ENCODE data around the gene DES.

The DES gene

DNA sequence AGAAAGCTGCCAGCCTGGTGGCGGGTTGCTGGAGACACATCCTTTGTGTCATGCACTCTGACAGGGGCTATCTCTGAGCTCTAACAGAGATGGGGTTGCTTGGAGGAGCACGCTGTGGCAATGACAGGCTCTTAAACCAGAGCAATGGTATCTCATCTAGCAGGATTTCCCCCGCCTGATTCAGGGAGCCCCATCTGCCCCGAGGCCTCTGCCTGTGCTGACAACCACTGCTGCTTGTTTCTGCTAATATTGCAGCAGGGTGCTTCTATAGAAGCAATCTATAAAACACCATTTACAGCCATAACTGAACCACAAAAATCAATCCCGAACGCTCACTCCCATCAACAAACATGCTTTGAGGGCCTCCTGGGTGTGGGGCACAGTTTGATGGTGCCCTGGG is 17.6 kb upstream of the DES start:
- TF ChIP-seq FOXP2 (optimal IDR thresholded peaks at IDR 0.05; ENCODE audit: borderline replicate concordance, extremely low read depth, extremely low read length, insufficient read depth) (no peak), TAF1 (IDR thresholded peaks at IDR 0.05; ENCODE audit: borderline replicate concordance, insufficient read depth, low read length) (no peak), POLR2AphosphoS5 (IDR thresholded peaks at IDR 0.05; ENCODE audit: low read depth, low read length) (no peak), SIN3A (IDR thresholded peaks at IDR 0.05; ENCODE audit: borderline replicate concordance, insufficient read depth, low read length) (no peak)
- TF ChIP-seq, protein P1, sequence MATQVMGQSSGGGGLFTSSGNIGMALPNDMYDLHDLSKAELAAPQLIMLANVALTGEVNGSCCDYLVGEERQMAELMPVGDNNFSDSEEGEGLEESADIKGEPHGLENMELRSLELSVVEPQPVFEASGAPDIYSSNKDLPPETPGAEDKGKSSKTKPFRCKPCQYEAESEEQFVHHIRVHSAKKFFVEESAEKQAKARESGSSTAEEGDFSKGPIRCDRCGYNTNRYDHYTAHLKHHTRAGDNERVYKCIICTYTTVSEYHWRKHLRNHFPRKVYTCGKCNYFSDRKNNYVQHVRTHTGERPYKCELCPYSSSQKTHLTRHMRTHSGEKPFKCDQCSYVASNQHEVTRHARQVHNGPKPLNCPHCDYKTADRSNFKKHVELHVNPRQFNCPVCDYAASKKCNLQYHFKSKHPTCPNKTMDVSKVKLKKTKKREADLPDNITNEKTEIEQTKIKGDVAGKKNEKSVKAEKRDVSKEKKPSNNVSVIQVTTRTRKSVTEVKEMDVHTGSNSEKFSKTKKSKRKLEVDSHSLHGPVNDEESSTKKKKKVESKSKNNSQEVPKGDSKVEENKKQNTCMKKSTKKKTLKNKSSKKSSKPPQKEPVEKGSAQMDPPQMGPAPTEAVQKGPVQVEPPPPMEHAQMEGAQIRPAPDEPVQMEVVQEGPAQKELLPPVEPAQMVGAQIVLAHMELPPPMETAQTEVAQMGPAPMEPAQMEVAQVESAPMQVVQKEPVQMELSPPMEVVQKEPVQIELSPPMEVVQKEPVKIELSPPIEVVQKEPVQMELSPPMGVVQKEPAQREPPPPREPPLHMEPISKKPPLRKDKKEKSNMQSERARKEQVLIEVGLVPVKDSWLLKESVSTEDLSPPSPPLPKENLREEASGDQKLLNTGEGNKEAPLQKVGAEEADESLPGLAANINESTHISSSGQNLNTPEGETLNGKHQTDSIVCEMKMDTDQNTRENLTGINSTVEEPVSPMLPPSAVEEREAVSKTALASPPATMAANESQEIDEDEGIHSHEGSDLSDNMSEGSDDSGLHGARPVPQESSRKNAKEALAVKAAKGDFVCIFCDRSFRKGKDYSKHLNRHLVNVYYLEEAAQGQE (IDR thresholded peaks at IDR 0.05; ENCODE audit: insufficient read depth in 1 of 2, low read depth in 2 of 2, low read length in 2 of 2), result no peak

DNA sequence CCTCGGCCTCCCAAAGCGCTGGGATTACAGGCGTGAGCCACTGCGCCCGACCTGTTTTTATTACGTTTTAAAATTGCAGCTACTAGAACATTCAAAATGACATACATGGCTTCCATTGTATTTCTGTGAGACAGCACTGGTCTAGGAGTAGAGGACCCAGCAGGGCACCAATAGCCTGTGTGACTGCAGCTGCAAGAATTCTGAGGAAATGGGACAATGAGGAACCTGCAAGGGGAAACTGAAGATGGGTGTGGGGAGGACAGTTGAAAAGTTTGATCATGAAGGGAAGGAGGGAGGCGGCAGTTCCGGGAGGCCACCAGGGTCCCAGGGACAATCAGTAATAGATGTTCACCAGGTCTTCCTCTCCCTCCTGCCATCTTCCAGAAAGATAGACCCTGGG is 16.6 kb upstream of the DES start:
- TF ChIP-seq SIN3A (IDR thresholded peaks at IDR 0.05; ENCODE audit: borderline replicate concordance, insufficient read depth, low read length), result no peak
- no peak for TF ChIP-seq POLR2AphosphoS5 (IDR thresholded peaks at IDR 0.05; ENCODE audit: low read depth, low read length)
- TF ChIP-seq TAF1 (IDR thresholded peaks at IDR 0.05; ENCODE audit: borderline replicate concordance, insufficient read depth, low read length), result no peak
- TF ChIP-seq, protein P1 (IDR thresholded peaks at IDR 0.05; ENCODE audit: insufficient read depth in 1 of 2, low read depth in 2 of 2, low read length in 2 of 2), result no peak
- TF ChIP-seq FOXP2 (optimal IDR thresholded peaks at IDR 0.05; ENCODE audit: borderline replicate concordance, extremely low read depth, extremely low read length, insufficient read depth), result no peak

DNA sequence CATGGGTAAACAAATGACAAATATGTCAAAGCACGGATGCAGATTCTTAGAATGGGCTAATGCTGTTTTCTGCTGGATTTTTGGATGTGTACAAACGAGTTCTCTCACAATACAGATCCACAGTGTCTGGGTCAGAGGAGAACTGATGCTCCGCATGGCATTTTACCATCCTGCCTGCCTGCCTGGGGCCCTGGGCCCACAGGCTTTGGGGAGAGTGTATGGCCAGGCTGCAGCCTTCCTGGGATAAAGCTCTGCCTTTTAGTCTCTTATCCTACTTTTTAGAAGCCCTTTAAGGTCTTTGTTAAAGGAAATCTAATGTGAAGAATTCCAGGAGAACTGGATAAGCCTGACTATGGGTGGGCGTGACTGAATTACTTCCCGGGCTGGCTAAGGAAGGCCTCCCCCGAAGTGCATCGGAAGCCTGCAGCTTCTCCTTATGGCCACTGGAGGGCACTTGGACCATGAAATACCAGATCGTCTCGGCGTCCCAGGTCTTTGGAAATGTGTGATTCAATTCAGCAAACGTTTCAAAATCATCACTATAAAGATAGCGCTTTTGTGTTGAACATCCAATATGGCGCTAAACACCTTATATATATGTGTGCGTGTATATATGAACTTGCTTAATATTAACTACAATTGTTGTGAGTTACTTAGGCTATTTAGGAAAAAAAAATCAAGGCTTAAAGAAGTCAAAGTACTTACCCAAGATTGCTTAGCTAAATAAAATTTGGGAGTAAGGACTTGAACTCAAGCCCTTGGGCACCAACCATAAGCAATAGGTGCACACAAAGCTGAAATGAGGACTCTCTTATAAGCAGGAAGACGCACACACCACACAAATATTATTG is 15.3 kb upstream of the DES start:
- no peak for TF ChIP-seq TAF1 (IDR thresholded peaks at IDR 0.05; ENCODE audit: borderline replicate concordance, insufficient read depth, low read length)
- TF ChIP-seq, protein P1 (IDR thresholded peaks at IDR 0.05; ENCODE audit: insufficient read depth in 1 of 2, low read depth in 2 of 2, low read length in 2 of 2), result no peak
- TF ChIP-seq FOXP2 (optimal IDR thresholded peaks at IDR 0.05; ENCODE audit: borderline replicate concordance, extremely low read depth, extremely low read length, insufficient read depth), result no peak
- TF ChIP-seq POLR2AphosphoS5 (IDR thresholded peaks at IDR 0.05; ENCODE audit: low read depth, low read length), result no peak
- no peak for TF ChIP-seq SIN3A (IDR thresholded peaks at IDR 0.05; ENCODE audit: borderline replicate concordance, insufficient read depth, low read length)

DNA sequence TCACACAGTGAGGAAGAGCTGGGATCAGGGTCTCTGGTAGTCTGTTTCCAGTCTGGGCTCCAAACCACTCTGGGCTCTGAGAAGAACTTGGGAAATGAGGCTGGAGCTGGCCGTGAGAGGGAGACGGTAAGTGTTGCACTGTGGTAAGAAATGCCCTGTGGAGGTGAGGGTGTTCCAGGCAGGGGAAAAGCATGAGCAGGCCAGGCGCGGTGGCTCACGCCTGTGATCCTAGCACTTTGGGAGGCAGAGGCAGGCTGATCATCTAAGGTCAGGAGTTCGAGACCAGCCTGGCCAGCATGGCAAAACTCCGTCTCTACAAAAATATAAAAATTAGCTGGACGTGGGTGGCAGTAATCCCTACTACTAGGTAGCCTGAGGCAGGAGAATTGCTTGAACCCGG is 14.3 kb upstream of the DES start:
- no peak for TF ChIP-seq POLR2AphosphoS5 (IDR thresholded peaks at IDR 0.05; ENCODE audit: low read depth, low read length)
- TF ChIP-seq SIN3A (IDR thresholded peaks at IDR 0.05; ENCODE audit: borderline replicate concordance, insufficient read depth, low read length), result no peak
- TF ChIP-seq, protein P1 (IDR thresholded peaks at IDR 0.05; ENCODE audit: insufficient read depth in 1 of 2, low read depth in 2 of 2, low read length in 2 of 2), result no peak
- TF ChIP-seq TAF1 (IDR thresholded peaks at IDR 0.05; ENCODE audit: borderline replicate concordance, insufficient read depth, low read length), result no peak
- no peak for TF ChIP-seq FOXP2 (optimal IDR thresholded peaks at IDR 0.05; ENCODE audit: borderline replicate concordance, extremely low read depth, extremely low read length, insufficient read depth)

Data from PFSK-1 (cell line).